IMR-90 (cell line): ENCODE measurements around the gene BMP8B.
A peak's percentile ranks its signal among the peaks of the same experiment; 100 is the strongest.

Source experiments
- CTCF ChIP-seq: conservative IDR thresholded peaks from 2 replicates; pipeline ENCODE4 v1.5.1; 2012; ENCODE audit warnings: mild to moderate bottlenecking, low read depth, low read length, improper control_type of control experiment
- MAZ ChIP-seq: IDR thresholded peaks from 2 replicates; pipeline ENCODE4 v1.6.1; 2012; ENCODE audit warnings: low read depth, mild to moderate bottlenecking, low read length, improper control_type of control experiment, moderate library complexity, borderline replicate concordance
- POLR2A ChIP-seq: IDR thresholded peaks from 2 replicates; pipeline ENCODE4 v1.6.1; 2012; ENCODE audit warnings: mild to moderate bottlenecking, low read depth, low read length

GRCh38 chr1:39799770-39800470 lies 11.3 kb upstream of the BMP8B start:
- TF ChIP-seq POLR2A (no peak), MAZ (no peak), CTCF (peak; percentile 58)
